Measurements from ENCODE around the gene TM4SF20.

- TF ChIP-seq, protein P1, sequence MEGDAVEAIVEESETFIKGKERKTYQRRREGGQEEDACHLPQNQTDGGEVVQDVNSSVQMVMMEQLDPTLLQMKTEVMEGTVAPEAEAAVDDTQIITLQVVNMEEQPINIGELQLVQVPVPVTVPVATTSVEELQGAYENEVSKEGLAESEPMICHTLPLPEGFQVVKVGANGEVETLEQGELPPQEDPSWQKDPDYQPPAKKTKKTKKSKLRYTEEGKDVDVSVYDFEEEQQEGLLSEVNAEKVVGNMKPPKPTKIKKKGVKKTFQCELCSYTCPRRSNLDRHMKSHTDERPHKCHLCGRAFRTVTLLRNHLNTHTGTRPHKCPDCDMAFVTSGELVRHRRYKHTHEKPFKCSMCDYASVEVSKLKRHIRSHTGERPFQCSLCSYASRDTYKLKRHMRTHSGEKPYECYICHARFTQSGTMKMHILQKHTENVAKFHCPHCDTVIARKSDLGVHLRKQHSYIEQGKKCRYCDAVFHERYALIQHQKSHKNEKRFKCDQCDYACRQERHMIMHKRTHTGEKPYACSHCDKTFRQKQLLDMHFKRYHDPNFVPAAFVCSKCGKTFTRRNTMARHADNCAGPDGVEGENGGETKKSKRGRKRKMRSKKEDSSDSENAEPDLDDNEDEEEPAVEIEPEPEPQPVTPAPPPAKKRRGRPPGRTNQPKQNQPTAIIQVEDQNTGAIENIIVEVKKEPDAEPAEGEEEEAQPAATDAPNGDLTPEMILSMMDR (IDR thresholded peaks at IDR 0.05; ENCODE audit: low read depth, low read length, poor library complexity, severe bottlenecking), result no peak
- TF ChIP-seq EZH2phosphoT487 (IDR thresholded peaks at IDR 0.05; ENCODE audit: borderline replicate concordance, low read length), result no peak
Observed at GRCh38 chr2:227360351-227360750, 18.8 kb downstream of the TM4SF20 start.
